Adrenal gland (tissue), 12 donors: ENCODE data around the gene DENND2A. TPM values are rescaled to one million over a fixed set of nuclear protein-coding genes. Genes with fewer than 3 reads are reported as not detected.

Experiments
- DNase-seq, 7 donors: peaks; one replicate each; pipeline ENCODE4 v3.0.0-alpha.2; 2019 to 2020
- H3K27ac ChIP-seq, 5 donors: fragments of 200-600 bp; sonication (generic) in 4 of 5; 1 replicate in 3 of 5; 2 replicates in 2 of 5; pipeline versions ENCODE4 v1.5.1 to v1.8.0; 2016 to 2020; ENCODE audit warnings: mild to moderate bottlenecking in 1 of 5
- H3K27me3 ChIP-seq: fragments of 200-600 bp; 2 replicates; pipeline ENCODE4 v1.8.0; 2021
- H3K36me3 ChIP-seq, 2 donors: fragments of 200-600 bp; replicated peaks in 1 of 2; 1 replicate in 1 of 2; 2 replicates in 1 of 2; pipeline versions ENCODE4 v1.5.1 to v1.8.0; 2018 to 2022
- H3K4me1 ChIP-seq, 2 donors: fragments of 200-600 bp; replicated peaks in 1 of 2; 1 replicate in 1 of 2; 2 replicates in 1 of 2; pipeline versions ENCODE4 v1.5.1 to v1.8.0; 2018 to 2021
- H3K4me3 ChIP-seq, 4 donors: fragments of 200-600 bp; sonication (generic) in 3 of 4; one replicate each; pipeline ENCODE4 v1.5.1; 2016 to 2018
- H3K9me3 ChIP-seq, 3 donors: fragments of 200-600 bp; sonication (generic) in 1 of 3; replicated peaks in 1 of 3; 1 replicate in 2 of 3; 2 replicates in 1 of 3; pipeline versions ENCODE4 v1.5.1 to v1.8.0; 2016 to 2021
- CTCF ChIP-seq, 6 experiments: fragments of 450-650 bp in 4 of 6; fragments of 200-600 bp in 2 of 6; sonication (generic) in 1 of 6; IDR thresholded peaks; 1 replicate in 5 of 6; 2 replicates in 1 of 6; pipeline versions ENCODE4 v1.5.1 to v1.8.0; 2016 to 2021; ENCODE audit warnings: antibody characterized with exemption in 6 of 6, mild to moderate bottlenecking in 2 of 6, moderate library complexity in 1 of 6
- POLR2A ChIP-seq, 2 donors: fragments of 450-650 bp; IDR thresholded peaks; one replicate each; pipeline ENCODE4 v1.6.1; 2017; ENCODE audit warnings: antibody characterized with exemption in 2 of 2, mild to moderate bottlenecking in 2 of 2, moderate library complexity in 1 of 2
- WGBS, 4 donors: extraction: QIAGEN DNeasy Blood & Tissue Kit in 2 of 4; methylation state at CpG; one replicate each; pipeline versions ENCODE4 v1.1.5 to v1.1.7; 2013 to 2017; 5-methylcytosine and 5-hydroxymethylcytosine counted together
- intact Hi-C, 2 donors: fragments of 100-400 bp; cut with DNase I; formaldehyde crosslinking; loops; one replicate each; pipeline versions ENCODE4 v1.14.1 to v1.15.0; 2022 to 2023
- polyA plus RNA-seq, 3 donors: library from polyadenylated mRNA; stranded (reverse); fragments of 200-250 nt in 2 of 3; fragments of 350-450 nt in 1 of 3; fragmentation: Illumina TruSeq in 1 of 3; extraction: RNeasy Lipid Tissue Mini Kit (QIAGEN cat#74804) in 1 of 3; gene quantifications; one replicate each; pipeline ENCODE4 v1.2.3, GENCODE V29; 2013 to 2014
- total RNA-seq, 9 donors: library from RNA; depleted of rRNA in 4 of 9; stranded (reverse); fragments of >200 nt in 4 of 9; fragments of 120-200 nt in 1 of 9; fragmentation: NEBNext Ultra II Directional in 1 of 9; extraction: Animal tissue kit (Norgen Biotek cat#: 25700) in 1 of 9; gene quantifications; one replicate each; pipeline versions ENCODE4 v1.1.0 to v1.2.4, GENCODE V29; 2013 to 2023
- donor health status: healthy with polysubstance abuse.
- donor health status: Bipolar disorder and iron deficiency.
- donor health status: DM: yes; HTN: yes; CAD: no.
- donor health status: DM: no; HTN: no; CAD: no.
- donor health status: DM: no; HTN: no; CAD: no.
- donor health status: DM: yes; HTN: yes; CAD: no.

Gene DENND2A
- total and polyA plus RNA-seq, 12 donors = 3.0 to 10.9 (median 5.8) TPM

- Histone ChIP-seq H3K36me3 (no peaks in the 10 kb centered on the region), H3K4me3 (no peak overlapping the region), H3K27ac (no peak overlapping the region), H3K4me1 (peaks cover 0 to 8% of the 10 kb centered on the region in 2 donors), H3K9me3 (no peaks in the 10 kb centered on the region), H3K27me3 (no peaks in the 10 kb centered on the region)
- intact Hi-C loops = no loop called here
- no peak for TF ChIP-seq POLR2A (IDR thresholded peaks at IDR 0.05)
- no peak for TF ChIP-seq CTCF (IDR thresholded peaks at IDR 0.05)
- 88 to 90% (median 90%) methylated on average over 13 of the region's 13 CpGs for WGBS, 4 donors
- no peak for DNase-seq
Measured at GRCh38 chr7:140594131-140594691, 46.4 kb downstream of the DENND2A start.

GRCh38 chr7:140593672-140593982 is 47.0 kb downstream of the DENND2A start:
- 72 to 95% (median 88%) methylated on average over 4 of the region's 4 CpGs for WGBS, 4 donors
- H3K27ac ChIP-seq = no peak overlapping the region
- DNase-seq = no peak
- H3K4me1 ChIP-seq = peaks cover 0 to 8% of the 10 kb centered on the region in 2 donors
- H3K27me3 ChIP-seq = no peaks in the 10 kb centered on the region
- no peak overlapping the region for H3K4me3 ChIP-seq
- TF ChIP-seq CTCF (IDR thresholded peaks at IDR 0.05) = no peak
- TF ChIP-seq POLR2A (IDR thresholded peaks at IDR 0.05) = no peak
- H3K36me3 ChIP-seq = no peaks in the 10 kb centered on the region
- intact Hi-C loops = no loop called here
- H3K9me3 ChIP-seq = no peaks in the 10 kb centered on the region

GRCh38 chr7:140592964-140593671 is 47.5 kb downstream of the DENND2A start:
- Histone ChIP-seq H3K4me3 (no peak overlapping the region), H3K36me3 (no peaks in the 10 kb centered on the region), H3K9me3 (no peaks in the 10 kb centered on the region), H3K27ac (no peak overlapping the region), H3K4me1 (peaks cover 0 to 8% of the 10 kb centered on the region in 2 donors), H3K27me3 (no peaks in the 10 kb centered on the region)
- no peak for DNase-seq
- no peak for TF ChIP-seq CTCF (IDR thresholded peaks at IDR 0.05)
- no peak for TF ChIP-seq POLR2A (IDR thresholded peaks at IDR 0.05)
- intact Hi-C loops = no loop called here
- 83 to 93% (median 92%) methylated on average over 9 of the region's 9 CpGs for WGBS, 4 donors

GRCh38 chr7:140591180-140591902 is 49.3 kb downstream of the DENND2A start:
- Histone ChIP-seq H3K4me1 (no peaks in the 10 kb centered on the region), H3K9me3 (no peaks in the 10 kb centered on the region), H3K27me3 (no peaks in the 10 kb centered on the region), H3K4me3 (no peak overlapping the region), H3K27ac (no peak overlapping the region), H3K36me3 (no peaks in the 10 kb centered on the region)
- TF ChIP-seq CTCF (IDR thresholded peaks at IDR 0.05) (no peak), POLR2A (IDR thresholded peaks at IDR 0.05) (no peak)
- no peak for DNase-seq
- WGBS, 4 donors = 68 to 71% (median 69%) methylated on average over 3 of the region's 3 CpGs
- intact Hi-C loops = no loop called here
